DND-41 (cell line): ENCODE measurements around the gene GANAB.

Source experiments
- EZH2 ChIP-seq: IDR thresholded peaks from 3 replicates; pipeline ENCODE4 v1.6.1; 2012; ENCODE audit warnings: borderline replicate concordance, low read depth, mild to moderate bottlenecking, moderate library complexity, low read length, inconsistent platforms; ENCODE audit not compliant: severe bottlenecking
- TF ChIP-seq, protein P1 (sequence below): IDR thresholded peaks from 2 replicates; pipeline ENCODE4 v1.5.1; 2012; ENCODE audit warnings: borderline replicate concordance, low read length, moderate library complexity, mild to moderate bottlenecking; ENCODE audit not compliant: poor library complexity, severe bottlenecking; ENCODE audit errors: extremely low read depth

DNA sequence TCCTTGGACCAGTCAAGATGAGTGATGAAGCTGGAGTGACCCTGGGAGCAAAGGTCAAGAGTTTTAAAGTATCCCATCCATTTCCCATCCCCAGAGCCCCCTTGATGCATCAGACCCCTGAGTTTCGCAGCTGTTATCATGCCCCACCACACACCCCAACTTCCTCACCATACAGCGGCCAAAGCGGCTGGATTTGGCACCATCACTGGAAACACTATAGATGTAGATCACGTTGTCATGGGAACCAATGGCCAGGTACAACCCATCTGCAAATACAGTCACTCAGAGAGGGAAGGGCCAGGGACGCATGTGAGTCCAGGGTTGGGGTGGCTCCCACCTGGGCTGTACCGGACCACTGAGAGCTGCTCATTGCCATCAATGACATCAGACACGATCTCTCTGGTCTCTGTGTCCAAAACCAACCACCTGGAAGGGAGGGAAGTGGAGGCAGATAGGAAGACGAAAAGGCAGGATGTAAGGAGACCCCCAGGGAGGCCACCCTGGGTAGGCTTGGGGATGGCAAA is 42.6 kb downstream of the GANAB start:
- TF ChIP-seq, protein P1, sequence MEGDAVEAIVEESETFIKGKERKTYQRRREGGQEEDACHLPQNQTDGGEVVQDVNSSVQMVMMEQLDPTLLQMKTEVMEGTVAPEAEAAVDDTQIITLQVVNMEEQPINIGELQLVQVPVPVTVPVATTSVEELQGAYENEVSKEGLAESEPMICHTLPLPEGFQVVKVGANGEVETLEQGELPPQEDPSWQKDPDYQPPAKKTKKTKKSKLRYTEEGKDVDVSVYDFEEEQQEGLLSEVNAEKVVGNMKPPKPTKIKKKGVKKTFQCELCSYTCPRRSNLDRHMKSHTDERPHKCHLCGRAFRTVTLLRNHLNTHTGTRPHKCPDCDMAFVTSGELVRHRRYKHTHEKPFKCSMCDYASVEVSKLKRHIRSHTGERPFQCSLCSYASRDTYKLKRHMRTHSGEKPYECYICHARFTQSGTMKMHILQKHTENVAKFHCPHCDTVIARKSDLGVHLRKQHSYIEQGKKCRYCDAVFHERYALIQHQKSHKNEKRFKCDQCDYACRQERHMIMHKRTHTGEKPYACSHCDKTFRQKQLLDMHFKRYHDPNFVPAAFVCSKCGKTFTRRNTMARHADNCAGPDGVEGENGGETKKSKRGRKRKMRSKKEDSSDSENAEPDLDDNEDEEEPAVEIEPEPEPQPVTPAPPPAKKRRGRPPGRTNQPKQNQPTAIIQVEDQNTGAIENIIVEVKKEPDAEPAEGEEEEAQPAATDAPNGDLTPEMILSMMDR: no peak
- no peak for TF ChIP-seq EZH2
